ENCODE measurements around the gene SPATS2. TPM values are rescaled to one million over a fixed set of nuclear protein-coding genes. Genes with fewer than 3 reads are reported as not detected.

The SPATS2 gene
- total RNA-seq, 1 experiment from 2014 or later = 56.3 TPM

- TF ChIP-seq POLR2AphosphoS5 (IDR thresholded peaks at IDR 0.05; ENCODE audit: low read depth, low read length) (no peak), CTCF (IDR thresholded peaks at IDR 0.05) (no peak), TCF7L2 (IDR thresholded peaks at IDR 0.05; ENCODE audit: low read depth, low read length) (no peak), REST (IDR thresholded peaks at IDR 0.05; ENCODE audit: insufficient read depth in 1 of 2, low read depth in 2 of 2, low read length in 1 of 2) (no peak), SIN3A (IDR thresholded peaks at IDR 0.05; ENCODE audit: borderline replicate concordance, insufficient read depth, low read depth, low read length) (no peak)
- Histone ChIP-seq H3K4me1 (ENCODE audit: control insufficient read depth, insufficient read depth, low read length) (no peaks in the 10 kb centered on the region), H3K27me3 (ENCODE audit: control insufficient read depth, insufficient read depth, low read length) (no peaks in the 10 kb centered on the region), H3K27ac (ENCODE audit: low read length) (no peak overlapping the region), H3K4me3 (ENCODE audit: low read depth in 2 of 2, low read length in 2 of 2) (no peak overlapping the region), H3K36me3 (ENCODE audit: control insufficient read depth, insufficient read depth, low read length) (peaks cover 5% of the 10 kb centered on the region; the same call in 1 of the 2 replicates), H3K9me3 (ENCODE audit: control insufficient read depth, insufficient read depth, low read depth, low read length) (no peaks in the 10 kb centered on the region)
- POLR2A ChIA-PET = no interaction called here
- DNase-seq (ENCODE audit: low read depth, low spot score) (no peak), ATAC-seq (no peak)
- intact Hi-C loops (cut with micrococcal nuclease; ENCODE audit: unreplicated experiment) (no loop called here), in situ Hi-C loops (cut with HindIII; ENCODE audit: low pct_unique_long_range_greater_than_20kb, low sequenced_read_pairs) (no loop called here)
- no TSS peak for BruUV-seq (replicated peaks)
- CTCF ChIA-PET = interaction anchor here (0.6 kb wide), 1 partner anchor 146 kb away, joined by 8 read pairs; no protein-coding TSS in a partner anchor
Measured at GRCh38 chr12:49465132-49465531, 97.9 kb downstream of the SPATS2 start.

GRCh38 chr12:49470986-49471385, 103.7 kb downstream of the SPATS2 start:
- ChIA-PET CTCF (no interaction called here), POLR2A (no interaction called here)
- Histone ChIP-seq H3K9me3 (ENCODE audit: control insufficient read depth, insufficient read depth, low read depth, low read length) (no peaks in the 10 kb centered on the region), H3K4me3 (ENCODE audit: low read depth in 2 of 2, low read length in 2 of 2) (no peak overlapping the region), H3K4me1 (ENCODE audit: control insufficient read depth, insufficient read depth, low read length) (no peaks in the 10 kb centered on the region), H3K36me3 (ENCODE audit: control insufficient read depth, insufficient read depth, low read length) (no peaks in the 10 kb centered on the region), H3K27ac (ENCODE audit: low read length) (no peak overlapping the region), H3K27me3 (ENCODE audit: control insufficient read depth, insufficient read depth, low read length) (no peaks in the 10 kb centered on the region)
- ATAC-seq (no peak), DNase-seq (ENCODE audit: low read depth, low spot score) (no peak)
- in situ Hi-C loops (cut with HindIII; ENCODE audit: low pct_unique_long_range_greater_than_20kb, low sequenced_read_pairs) = no loop called here
- TF ChIP-seq TCF7L2 (IDR thresholded peaks at IDR 0.05; ENCODE audit: low read depth, low read length) (no peak), POLR2AphosphoS5 (IDR thresholded peaks at IDR 0.05; ENCODE audit: low read depth, low read length) (no peak), CTCF (IDR thresholded peaks at IDR 0.05) (no peak), REST (IDR thresholded peaks at IDR 0.05; ENCODE audit: insufficient read depth in 1 of 2, low read depth in 2 of 2, low read length in 1 of 2) (no peak), SIN3A (IDR thresholded peaks at IDR 0.05; ENCODE audit: borderline replicate concordance, insufficient read depth, low read depth, low read length) (no peak)
- intact Hi-C loops (cut with micrococcal nuclease; ENCODE audit: unreplicated experiment) = no loop called here
- TSS peak; percentile 23 for BruUV-seq (replicated peaks)

Data from Panc1 (cell line).